IMR-90 (cell line): ENCODE results near the gene C7.

ENCODE experiments used
- CEBPB ChIP-seq: IDR thresholded peaks from 2 replicates; pipeline ENCODE4 v1.6.1; 2012; ENCODE audit warnings: low read depth, low read length, improper control_type of control experiment
- CHD1 ChIP-seq: IDR thresholded peaks from 2 replicates; pipeline ENCODE4 v1.6.1; 2012; ENCODE audit warnings: low read depth, low read length, improper control_type of control experiment
- CTCF ChIP-seq: conservative IDR thresholded peaks from 2 replicates; pipeline ENCODE4 v1.5.1; 2012; ENCODE audit warnings: mild to moderate bottlenecking, low read depth, low read length, improper control_type of control experiment
- ELK1 ChIP-seq: fragments of 150-350 bp; IDR thresholded peaks from 2 replicates; pipeline ENCODE4 v1.6.1; 2016; ENCODE audit warnings: low read depth, mild to moderate bottlenecking, low read length, moderate library complexity, borderline replicate concordance
- FOS ChIP-seq: fragments of 150-350 bp; IDR thresholded peaks from 2 replicates; pipeline ENCODE4 v1.6.1; 2016; ENCODE audit warnings: low read depth, low read length
- MAFK ChIP-seq: IDR thresholded peaks from 2 replicates; pipeline ENCODE4 v1.6.1; 2012; ENCODE audit warnings: low read depth, low read length, improper control_type of control experiment
- MXI1 ChIP-seq: IDR thresholded peaks from 2 replicates; pipeline ENCODE4 v1.6.1; 2012; ENCODE audit warnings: low read depth, mild to moderate bottlenecking, low read length, moderate library complexity, borderline replicate concordance
- NFE2L2 ChIP-seq: fragments of 150-350 bp; IDR thresholded peaks from 2 replicates; pipeline ENCODE4 v1.6.1; 2016; ENCODE audit warnings: low read depth, mild to moderate bottlenecking, low read length
- POLR2A ChIP-seq: IDR thresholded peaks from 2 replicates; pipeline ENCODE4 v1.6.1; 2012; ENCODE audit warnings: mild to moderate bottlenecking, low read depth, low read length
- RAD21 ChIP-seq: IDR thresholded peaks from 2 replicates; pipeline ENCODE4 v1.6.1; 2012; ENCODE audit warnings: low read length, improper control_type of control experiment
- RFX5 ChIP-seq: IDR thresholded peaks from 2 replicates; pipeline ENCODE4 v1.8.0; 2012; ENCODE audit warnings: low read depth, mild to moderate bottlenecking, low read length, moderate library complexity
- USF2 ChIP-seq: fragments of 150-350 bp; IDR thresholded peaks from 2 replicates; pipeline ENCODE4 v1.6.1; 2017; ENCODE audit warnings: mild to moderate bottlenecking, antibody characterized with exemption, low read length, low read depth

GRCh38 chr5:40916226-40916625, 6.9 kb downstream of the C7 start:
- no peak for TF ChIP-seq CTCF
- TF ChIP-seq NFE2L2 = no peak
- no peak for TF ChIP-seq CHD1
- no peak for TF ChIP-seq RAD21
- no peak for TF ChIP-seq POLR2A
- TF ChIP-seq ELK1 = no peak
- no peak for TF ChIP-seq RFX5
- TF ChIP-seq USF2 = no peak
- no peak for TF ChIP-seq MXI1
- no peak for TF ChIP-seq FOS
- no peak for TF ChIP-seq CEBPB
- TF ChIP-seq MAFK = no peak
